NOMO-1 (cell line): Measurements from ENCODE around the gene DOCK2.
A peak's percentile ranks its signal among the peaks of the same experiment; 100 is the strongest.
"Not testable (repeated sequence)": the region's sequence is repeated elsewhere in the genome, so short reads cannot be mapped to it uniquely, and the experiment has no call there.

Experiments used
- DNase-seq, 2 experiments: peaks; one replicate each; lab custom pipeline; 2025; ENCODE audit not compliant: unreplicated experiment in 2 of 2; lab: John Stamatoyannopoulos, UW

Gene DOCK2

DNA sequence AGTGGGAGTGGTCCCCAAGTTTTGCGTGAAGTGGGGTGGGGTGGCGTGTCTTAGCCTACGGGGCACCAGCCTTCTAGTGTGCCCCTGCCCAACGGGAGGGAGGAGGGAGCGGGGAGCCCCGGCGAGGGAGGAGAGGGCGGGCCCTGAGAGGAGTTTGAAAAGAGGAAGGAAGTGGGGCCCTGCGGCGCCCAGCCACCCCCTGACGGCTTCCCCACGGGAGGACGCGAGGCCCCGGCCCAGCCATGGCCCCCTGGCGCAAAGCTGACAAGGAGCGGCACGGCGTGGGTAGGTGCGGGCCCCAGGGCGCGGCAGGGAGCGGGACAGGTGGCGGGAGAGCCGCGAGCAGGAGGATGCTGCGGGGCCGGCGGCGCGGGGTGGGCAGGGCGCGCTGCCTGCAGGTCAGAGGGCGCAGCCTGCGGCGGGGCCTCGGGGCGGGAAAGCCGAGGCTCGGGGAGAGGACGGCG is at the start of gene DOCK2:
Gene DOCK2 (plus strand): TSS at position 191 of the 464 bp plus-strand sequence. CDS start 52 bp downstream, at position 243.
- DNase-seq = peak; percentile 87

DNA sequence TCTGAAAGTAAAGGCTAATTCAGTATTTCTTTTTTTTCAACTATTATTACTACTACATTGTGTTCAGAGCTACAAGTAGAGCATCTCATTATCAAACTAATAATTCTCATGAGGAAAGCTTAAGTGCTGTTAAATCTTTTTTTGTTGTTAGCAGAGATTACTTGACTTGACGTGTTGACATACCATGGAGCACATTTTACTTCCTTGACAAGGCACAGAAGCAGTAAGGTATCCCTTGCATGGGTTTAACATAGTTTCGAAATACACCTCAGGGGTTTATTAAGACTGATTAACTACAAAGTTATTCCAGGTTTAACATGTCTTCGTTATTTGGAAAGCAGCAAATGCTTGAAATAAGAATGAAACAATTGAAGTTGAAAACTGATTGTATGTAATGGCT is 46.5 kb upstream of the DOCK2 start:
- no peak for DNase-seq

DNA sequence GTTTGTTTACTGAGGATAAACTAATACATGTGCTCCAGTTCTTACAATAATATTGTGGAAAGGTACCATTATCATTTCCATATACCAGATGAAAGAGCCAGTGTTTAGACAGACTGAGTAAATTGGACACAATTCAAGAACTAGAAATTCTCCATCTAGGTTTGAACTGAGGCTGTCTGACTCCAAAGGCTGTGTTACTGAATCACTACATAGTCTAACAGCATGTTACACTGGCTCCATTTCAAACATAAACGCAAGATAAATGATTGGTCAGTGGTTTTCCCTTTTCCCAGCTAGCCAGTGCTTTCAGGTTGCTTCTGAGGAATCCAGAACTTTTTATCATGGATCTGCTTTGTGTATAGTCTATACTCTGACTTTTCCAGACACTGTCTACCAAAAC is 45.4 kb upstream of the DOCK2 start:
- DNase-seq = no peak

DNA sequence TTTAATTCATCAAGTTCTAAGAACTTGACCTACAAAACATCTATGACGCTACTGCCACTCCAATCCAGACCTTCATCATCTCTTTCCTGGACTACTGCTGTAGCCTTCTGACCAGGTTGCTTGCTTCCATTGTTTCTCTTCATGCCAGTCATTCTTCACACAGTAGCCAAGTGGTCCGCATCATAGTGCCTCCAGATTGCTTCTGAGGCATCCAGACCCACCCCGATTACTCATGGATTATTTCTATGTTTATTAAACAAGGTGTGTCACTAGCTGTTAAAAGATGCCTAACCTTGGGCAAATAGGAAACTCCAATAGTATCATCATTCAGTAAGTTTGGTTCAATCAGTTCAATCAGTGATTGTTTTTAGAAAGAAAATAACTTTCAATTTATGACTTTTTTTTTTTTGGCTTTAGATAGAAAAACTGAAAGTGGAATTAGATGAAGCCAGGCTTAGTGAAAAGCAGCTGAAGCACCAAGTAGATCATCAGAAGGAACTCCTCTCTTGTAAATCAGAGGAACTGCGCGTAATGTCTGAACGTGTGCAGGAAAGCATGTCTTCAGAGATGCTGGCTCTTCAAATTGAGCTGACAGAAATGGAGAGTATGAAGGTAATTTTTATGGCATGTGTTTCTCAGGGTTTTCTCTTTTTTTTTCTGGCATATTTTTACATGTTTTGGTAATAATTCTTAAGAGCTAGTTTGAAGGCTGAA is 44.0 kb upstream of the DOCK2 start:
- DNase-seq = no peak

DNA sequence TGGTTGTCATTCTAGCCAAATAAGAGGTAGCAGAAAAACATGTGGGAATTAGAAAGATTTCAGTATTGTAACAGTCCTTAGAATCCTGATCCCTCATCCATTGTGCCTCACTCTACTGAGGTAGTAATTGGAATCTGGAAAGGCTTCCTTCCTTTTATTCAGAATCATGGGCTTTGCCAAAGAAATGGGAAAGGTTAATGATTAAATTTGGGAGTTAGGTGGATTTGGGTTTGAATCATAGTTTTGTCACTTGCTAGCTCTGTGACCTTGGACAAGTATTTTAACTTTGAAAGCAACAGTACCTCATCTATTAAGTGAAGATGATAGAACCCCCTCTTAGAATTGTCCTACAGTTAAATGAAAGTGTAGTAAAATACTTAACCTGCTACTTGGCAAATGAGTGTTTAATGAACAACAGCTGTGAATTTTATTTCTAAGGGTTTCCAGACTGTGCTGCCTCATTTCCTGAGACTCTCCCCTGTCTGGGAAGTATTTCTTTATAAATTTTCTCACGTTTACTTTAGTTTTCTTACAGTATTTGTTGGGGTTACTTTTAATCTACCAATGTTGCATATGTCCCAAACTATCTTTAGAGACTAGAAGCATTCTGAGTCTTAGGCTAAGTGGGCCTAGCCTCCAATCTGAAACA is 41.8 kb upstream of the DOCK2 start:
- no peak for DNase-seq

DNA sequence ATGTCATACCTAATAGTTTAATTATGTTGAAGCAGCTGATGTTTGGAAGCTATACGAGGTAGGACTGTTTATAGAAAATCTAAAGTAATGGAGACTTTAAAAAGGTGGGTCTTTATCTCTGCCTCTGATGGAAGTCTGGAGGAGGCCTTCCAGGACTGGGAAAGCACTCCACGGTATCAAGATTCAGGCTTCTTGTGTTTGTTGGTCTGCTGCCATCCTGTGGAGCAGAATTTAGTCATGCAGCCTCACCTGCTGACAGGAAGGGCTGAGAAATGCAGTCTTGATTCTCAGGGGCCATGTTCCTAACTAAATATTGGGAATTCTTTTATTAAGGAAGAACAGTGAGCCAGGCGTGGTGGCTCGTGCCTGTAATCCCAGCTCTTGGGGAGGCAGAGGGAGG is 37.6 kb upstream of the DOCK2 start:
- no peak for DNase-seq

DNA sequence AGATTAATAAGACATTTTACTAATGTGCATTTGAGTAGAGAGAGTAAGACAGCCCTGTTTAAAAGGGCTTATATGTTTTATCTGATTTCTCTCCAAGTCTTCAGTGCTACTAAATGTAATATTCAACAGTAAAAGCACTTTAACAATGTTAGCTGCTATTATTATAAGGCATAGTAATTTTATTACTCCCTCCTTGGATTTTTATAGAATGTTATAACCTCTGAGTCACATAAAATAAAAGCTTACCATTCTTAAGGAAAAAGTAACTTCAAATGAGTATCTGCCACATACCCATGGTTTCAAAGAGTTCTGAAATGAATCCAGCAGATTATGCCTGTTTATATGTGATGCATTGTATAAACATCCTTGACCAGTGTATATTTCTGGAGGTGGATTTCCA is 34.5 kb upstream of the DOCK2 start:
- DNase-seq = no peak

DNA sequence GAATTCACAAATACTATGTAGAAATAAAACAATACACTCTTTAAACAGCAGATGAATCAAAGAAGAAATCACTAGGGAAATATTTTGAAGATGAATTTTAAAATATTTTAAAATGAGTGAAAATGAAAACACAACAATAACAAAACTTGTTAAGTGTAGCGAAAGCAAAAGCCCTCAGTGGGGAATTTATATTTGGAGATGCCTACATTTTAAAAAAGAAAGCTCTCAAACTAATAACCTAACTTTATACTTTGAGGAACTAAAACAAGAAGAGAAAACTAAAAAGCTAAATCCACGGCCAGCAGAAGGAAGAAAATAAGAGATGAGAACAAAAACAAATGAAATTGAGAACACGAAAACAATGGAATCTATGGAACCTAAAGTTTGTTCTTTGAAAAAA is 30.8 kb upstream of the DOCK2 start:
- DNase-seq = no peak

DNA sequence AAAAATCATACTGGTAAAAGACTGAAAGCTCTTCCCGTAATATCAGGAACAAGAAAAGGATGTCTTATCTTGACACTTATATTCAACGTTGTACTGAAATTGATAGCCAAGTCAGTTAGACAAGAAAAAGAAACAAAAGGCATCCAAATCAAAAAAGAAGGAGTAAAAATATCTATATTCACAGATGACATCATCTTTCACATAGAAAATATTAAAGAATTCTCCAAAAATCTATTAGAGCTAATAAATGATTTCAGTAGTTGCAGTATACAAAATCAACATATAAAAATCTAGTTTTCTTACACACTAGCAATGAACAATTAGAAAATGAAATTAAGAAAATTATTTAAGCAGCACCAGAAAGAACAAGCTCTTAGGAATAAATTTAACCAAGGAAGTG is 29.2 kb upstream of the DOCK2 start:
- no peak for DNase-seq

DNA sequence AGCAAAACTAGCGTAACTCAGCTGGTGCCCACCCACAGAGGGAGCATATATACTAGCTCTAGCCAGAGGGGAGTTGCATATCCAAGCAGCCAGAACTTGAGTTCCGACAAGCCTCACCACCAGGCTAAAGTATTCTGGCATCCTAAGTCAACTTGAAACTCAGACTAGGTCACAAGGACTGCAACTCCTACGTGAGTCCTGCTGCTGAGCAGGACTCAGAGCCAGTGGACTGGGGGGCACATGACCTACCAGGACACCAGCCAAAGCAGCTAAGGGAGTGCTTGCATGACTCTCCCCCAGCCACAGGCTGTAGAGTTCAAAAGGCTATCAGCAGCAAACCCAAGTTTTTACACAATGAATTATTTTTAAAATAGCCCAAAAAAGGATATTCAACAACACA is 27.4 kb upstream of the DOCK2 start:
- DNase-seq = no peak

DNA sequence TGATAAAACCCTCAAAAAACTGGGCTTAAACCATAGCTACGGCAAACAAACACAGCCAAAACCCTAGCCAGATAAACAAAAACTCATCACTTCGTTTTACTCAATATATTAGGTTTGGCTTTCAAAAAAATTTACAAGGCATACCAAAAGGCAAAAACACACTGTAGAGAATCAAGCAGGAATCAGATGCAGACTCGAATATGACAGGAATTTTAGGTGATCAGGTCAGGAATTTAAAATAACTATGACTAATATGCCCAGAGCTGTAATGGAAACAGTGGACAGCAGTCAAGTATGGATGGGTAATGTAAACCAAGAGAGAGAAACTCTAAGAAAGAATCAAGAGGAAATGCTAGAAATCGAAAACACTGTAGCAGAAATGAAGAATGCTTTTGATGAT is 26.5 kb upstream of the DOCK2 start:
- DNase-seq = no peak

DNA sequence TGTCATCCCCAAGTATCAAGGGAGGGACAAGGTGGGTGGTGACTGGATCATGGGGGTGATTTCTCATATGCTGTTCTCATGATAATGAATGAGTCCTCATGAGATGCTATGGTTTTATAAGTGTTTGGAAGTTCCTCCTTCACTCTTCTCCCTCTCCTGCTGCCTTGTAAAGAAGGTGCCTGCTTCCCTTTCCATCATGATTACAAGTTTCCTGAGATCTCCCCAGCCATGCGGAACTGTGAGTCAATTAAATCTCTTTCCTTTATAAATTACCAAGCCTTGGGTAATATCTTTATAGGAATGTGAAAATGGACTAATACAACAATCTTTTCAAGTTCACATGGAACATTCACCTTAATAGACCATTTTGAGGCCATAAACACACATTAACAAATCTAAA is 21.5 kb upstream of the DOCK2 start:
- no peak for DNase-seq

DNA sequence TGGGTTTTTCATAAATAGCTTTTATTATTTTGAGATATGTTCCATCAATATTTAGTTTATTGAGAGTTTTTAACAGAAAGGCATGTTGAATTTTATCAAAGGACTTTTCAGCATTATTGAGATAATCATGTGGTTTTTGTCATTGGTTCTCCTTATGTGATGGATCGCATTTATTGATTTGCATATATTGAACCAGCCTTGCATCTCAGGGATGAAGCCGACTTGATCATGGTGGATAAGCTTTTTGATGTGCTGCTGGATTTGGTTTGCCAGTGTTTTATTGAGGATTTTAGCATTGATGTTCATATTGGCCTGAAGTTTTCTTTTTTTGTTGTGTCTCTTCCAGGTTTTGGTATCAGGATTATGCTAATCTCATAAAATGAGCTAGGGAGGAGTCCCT is 12.8 kb upstream of the DOCK2 start:
- DNase-seq = not testable (repeated sequence)

DNA sequence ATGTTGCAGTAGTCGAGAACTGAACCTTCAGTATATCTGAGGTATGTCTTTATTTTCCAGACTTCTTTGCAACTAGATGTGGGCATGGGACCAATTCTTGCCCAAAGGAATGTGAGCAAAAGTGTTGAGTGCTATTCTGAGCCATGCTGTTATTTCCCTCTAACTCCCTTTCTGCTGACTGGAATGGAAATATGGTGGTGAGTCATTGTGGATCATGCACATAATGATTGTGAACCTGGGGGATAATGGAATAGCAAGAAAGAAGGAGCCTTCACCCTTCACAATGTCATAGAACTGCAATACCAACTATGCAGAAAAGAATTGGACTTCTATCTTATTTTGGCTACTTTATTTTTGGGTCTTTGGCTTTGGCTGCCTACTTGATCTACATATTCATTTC is 10.3 kb upstream of the DOCK2 start:
- DNase-seq = no peak

DNA sequence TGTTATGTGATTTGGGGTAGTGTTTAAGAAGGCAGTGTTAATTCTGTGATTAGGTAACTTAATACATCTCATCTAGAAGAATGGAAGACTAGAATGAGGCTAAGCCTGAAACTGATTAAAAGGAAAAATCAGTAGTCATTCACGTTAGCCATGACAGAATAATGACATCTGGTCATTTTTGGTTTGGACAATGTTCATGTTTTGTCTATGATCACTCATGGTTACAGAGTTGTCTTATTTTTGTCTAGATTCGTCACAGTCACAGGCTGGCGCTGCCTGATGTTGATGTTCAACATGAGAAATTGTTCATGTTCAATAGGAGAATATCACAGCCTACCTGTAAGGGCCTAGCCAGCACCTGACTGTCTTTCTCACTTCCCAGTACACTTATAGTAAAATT is 9.5 kb upstream of the DOCK2 start:
- no peak for DNase-seq

DNA sequence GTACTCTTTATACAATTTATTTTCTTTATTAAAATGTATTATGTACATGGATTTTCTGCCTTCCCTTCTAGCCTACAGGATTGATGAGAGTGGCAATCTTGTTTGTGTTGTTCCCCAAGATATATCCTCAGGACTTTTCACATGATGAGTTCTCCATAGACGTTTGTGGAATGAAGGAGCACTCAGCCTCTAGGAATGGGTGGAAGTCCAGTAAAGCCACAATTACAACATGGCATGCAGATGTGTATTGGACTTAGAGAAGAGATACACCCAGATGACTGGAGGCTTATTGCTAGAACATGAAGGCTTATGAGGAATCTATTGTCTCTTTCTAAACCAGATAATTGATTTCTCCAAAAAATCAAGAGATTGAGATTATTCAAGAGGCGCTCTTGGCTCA is 8.2 kb upstream of the DOCK2 start:
- no peak for DNase-seq

DNA sequence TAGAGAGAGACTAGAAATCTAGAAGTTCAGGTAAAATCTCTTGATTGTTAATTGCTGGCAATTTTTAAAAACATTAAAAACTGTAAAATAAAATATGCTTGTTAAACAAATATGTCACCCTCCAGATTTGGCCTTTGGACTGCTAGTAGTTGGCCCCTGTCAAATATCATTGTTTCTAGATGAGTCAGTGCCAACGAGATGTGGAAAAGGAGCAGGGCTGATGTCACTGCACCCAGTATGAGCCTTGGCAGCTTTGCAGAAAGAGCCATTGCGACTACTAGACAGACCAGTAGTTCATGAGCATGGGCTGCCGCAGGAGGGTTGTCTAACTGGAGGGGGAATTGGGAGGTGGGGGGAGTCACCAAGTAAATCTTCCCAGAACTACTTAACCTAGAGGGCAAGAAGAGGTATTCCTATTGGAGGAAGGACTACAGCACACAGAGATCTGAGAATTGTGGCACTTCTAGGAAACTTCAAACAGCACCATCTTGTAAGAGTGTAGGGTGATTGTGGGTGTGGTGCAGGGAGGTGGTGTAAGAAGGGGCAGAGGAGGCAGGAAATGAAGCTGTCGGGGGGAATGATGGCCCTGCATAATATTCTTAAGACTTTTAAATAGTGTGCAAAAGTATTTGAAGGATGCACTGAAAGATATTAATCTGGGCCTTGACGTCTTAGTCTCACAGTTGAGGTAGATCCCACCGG is 7.1 kb upstream of the DOCK2 start:
- DNase-seq = no peak

DNA sequence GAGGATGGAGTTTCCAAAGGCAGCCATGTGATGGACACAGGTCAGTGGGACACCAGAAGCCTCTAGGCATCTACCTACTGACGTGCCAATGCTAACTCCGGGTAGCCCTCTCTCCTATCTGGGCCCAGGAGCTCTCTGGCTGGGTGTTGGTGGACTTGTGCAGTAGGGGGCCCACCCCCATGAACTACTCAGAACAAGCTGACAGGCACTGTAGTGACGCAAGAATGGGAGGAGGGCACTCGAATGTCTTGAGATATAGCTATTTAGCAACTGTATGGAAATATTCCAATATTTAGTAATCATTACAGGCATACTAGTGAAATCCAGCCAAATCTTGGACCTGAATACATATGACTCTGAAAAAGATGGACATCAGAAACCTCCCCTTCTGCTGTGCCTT is 5.7 kb upstream of the DOCK2 start:
- no peak for DNase-seq

DNA sequence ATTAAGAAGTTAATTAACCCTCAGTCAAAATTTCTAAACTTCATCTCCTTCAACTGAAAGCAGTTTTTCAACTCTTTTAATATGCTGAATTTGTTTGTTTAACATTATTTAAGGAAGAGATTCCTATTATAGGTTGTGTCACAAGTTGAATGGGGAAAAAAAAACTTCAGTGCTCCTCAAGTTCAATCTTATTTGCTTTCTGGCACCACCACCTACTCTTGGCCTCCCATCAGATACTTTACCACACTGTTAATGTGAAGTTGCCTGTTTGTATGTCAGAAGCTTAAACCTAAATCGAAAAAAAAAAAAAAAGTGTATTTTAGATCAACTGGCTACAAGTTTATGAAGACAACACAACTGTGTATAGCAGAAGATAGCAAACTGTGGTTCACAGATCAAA is 4.1 kb upstream of the DOCK2 start:
- no peak for DNase-seq

DNA sequence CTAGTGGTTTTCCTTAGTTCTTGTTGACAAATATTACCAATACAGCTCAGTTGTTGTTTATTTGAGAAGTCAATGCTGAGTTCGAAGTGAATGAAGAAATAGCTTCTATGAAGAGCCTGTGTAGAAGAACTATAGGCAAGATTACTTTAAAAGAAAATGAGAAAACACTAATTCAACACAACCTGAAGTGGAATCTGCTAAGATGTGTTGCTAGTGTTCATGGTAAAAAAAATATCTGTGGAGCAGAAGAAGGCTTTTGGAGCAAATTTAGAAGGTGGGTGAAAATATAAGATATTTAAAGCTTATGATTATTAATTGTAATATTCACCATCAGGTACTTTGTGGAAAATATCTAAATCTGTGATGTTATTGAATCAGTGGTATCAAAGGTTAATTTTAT is 2.5 kb upstream of the DOCK2 start:
- DNase-seq = no peak

DNA sequence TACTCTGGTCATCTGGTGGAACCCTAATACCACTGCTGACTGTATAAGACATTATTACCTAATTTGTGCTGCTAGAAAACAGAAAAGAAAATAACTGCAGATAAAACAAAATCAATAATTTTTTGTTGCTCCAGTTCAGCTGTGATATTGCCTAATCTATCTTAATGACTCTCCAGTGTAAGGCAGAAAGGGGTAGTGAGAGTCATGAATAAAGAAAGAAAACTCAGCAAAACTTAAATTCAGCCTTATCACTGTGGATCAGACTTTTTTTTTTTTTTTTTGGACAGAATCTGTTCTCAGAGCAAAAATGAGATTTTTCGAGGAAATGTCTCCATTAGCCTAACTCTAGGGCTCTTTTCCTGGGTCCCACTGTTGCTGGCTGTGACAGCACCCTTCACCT is 1.1 kb upstream of the DOCK2 start:
- peak; percentile 74 to 92 for DNase-seq

DNA sequence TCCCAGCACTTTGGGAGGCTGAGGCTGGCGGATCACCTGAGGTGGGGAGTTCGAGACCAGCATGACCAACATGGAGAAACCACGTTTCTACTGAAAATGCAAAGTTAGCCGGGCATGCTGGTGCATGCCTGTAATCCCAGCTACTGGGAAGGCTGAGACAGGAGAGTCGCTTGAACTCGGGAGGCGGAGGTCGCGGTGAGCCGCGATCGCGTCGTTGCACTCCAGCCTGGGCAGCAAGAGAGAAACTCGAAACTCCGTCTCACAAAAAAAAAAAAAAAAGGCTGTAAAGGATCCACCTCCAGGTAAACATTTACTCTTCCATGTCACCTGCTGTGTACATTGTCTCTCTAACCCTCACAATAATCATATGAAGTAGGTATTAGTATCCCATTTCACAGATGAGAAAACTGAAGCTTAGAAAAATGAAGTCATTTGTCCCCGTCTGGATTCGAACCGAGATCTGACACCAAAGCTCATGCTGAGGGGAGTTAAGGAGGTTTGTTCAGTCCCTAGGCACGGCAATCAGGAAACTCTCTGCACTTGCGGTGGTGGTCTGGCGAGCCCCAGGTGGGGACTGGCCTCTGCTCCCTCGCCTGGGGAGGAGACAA is 494 bp upstream of the DOCK2 start:
- DNase-seq = peak in 1 of 2 experiments; percentile 78
